HG02885 (cell line): ENCODE results near the gene GALNS.

ENCODE experiments used
- ATAC-seq: cut with Tn5 transposase; IDR thresholded peaks from one replicate; pipeline ENCODE4 v1.9.1; 2021; ENCODE audit warnings: mild to moderate bottlenecking; ENCODE audit not compliant: unreplicated experiment, poor library complexity

The GALNS gene

GRCh38 chr16:88809676-88810165 lies 47.0 kb downstream of the GALNS start:
- ATAC-seq: no peak

GRCh38 chr16:88809068-88809675 lies 47.6 kb downstream of the GALNS start:
- no peak for ATAC-seq

- no peak for ATAC-seq
Observed at GRCh38 chr16:88807626-88808453, 48.9 kb downstream of the GALNS start.

GRCh38 chr16:88807142-88807625 lies 49.6 kb downstream of the GALNS start:
- no peak for ATAC-seq

- no peak for ATAC-seq
Observed at GRCh38 chr16:88806491-88807111, 50.1 kb downstream of the GALNS start.

- ATAC-seq: no peak
Observed at GRCh38 chr16:88805887-88806393, 50.8 kb downstream of the GALNS start.

- ATAC-seq: no peak
Observed at GRCh38 chr16:88805340-88805715, 51.4 kb downstream of the GALNS start.

- no peak for ATAC-seq
Observed at GRCh38 chr16:88804552-88805339, 52.0 kb downstream of the GALNS start.

- no peak for ATAC-seq
Observed at GRCh38 chr16:88804173-88804551, 52.6 kb downstream of the GALNS start.

- ATAC-seq: peak; percentile 54
Observed at GRCh38 chr16:88803264-88803987, 53.3 kb downstream of the GALNS start, which contains the start of gene CDT1. TSS of gene CDT1 (plus strand) at chr16:88803789. CDS start at chr16:88803832, 43 bp downstream.

GRCh38 chr16:88800277-88800592 lies 56.5 kb downstream of the GALNS start:
- ATAC-seq: no peak

- ATAC-seq: no peak
Observed at GRCh38 chr16:88799569-88800276, 57.0 kb downstream of the GALNS start.

GRCh38 chr16:88798772-88799455 lies 57.8 kb downstream of the GALNS start:
- ATAC-seq: no peak

GRCh38 chr16:88798073-88798472 lies 58.7 kb downstream of the GALNS start:
- ATAC-seq: no peak

- ATAC-seq: no peak
Observed at GRCh38 chr16:88796278-88796677, 60.5 kb downstream of the GALNS start.

- no peak for ATAC-seq
Observed at GRCh38 chr16:88793251-88793954, 63.3 kb downstream of the GALNS start.

- no peak for ATAC-seq
Observed at GRCh38 chr16:88792668-88793250, 64.0 kb downstream of the GALNS start.
